AG20443 (cell line): ENCODE data around the gene GARS1.
"Not testable (repeated sequence)": the region's sequence is repeated elsewhere in the genome, so short reads cannot be mapped to it uniquely, and the experiment has no call there.

Experiments used
- DNase-seq: peaks from one replicate; pipeline ENCODE4 v3.0.0; 2012; ENCODE audit warnings: low spot score, mixed read lengths

GARS1 gene

DNA sequence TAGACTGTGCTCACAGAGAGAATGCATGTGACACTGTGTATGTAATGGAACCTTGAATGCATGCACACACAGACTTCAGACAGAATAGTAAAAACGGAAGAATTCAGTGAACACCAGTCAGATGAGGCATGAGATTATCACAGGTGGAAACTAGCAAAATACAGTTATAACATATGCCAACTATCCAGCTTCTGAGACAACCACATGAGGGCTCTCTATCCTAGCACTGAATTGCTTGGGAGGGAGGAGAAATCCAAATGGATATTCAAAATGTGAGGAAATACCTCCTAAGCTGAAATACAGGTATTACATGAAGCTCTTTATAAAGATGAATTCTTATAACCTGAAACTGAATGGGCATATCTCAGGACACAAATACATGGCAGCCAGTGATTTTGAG lies 30.6 kb downstream of the GARS1 start:
- no peak for DNase-seq

- DNase-seq: no peak
Measured at GRCh38 chr7:30627026-30627425, 32.3 kb downstream of the GARS1 start.

DNA sequence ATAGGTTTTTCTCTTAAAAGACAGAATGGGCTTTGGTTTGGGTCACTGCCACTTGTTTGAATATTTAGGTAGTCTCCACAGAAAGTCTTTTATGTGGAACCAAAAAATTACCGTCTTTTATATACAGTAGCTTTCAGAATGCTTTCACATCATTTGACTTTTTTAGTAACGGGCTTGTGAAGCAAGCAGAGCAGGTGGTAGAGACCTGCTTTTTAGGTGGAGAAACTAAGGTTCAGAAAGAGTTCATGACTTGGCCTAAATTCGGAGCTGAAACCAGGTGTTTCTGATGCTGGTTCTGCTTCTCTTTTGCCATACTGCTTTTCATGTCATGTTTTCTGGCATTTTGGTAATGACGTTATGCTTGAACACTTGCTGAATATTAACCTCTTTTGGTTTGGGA lies 36.3 kb downstream of the GARS1 start:
- no peak for DNase-seq

GRCh38 chr7:30633223-30633622 lies 38.5 kb downstream of the GARS1 start:
- DNase-seq: no peak

- DNase-seq: no peak
Measured at GRCh38 chr7:30634193-30634626, 39.5 kb downstream of the GARS1 start.

GRCh38 chr7:30634634-30635201 lies 40.0 kb downstream of the GARS1 start:
- DNase-seq: no peak

GRCh38 chr7:30635798-30636197 lies 41.1 kb downstream of the GARS1 start:
- no peak for DNase-seq

DNA sequence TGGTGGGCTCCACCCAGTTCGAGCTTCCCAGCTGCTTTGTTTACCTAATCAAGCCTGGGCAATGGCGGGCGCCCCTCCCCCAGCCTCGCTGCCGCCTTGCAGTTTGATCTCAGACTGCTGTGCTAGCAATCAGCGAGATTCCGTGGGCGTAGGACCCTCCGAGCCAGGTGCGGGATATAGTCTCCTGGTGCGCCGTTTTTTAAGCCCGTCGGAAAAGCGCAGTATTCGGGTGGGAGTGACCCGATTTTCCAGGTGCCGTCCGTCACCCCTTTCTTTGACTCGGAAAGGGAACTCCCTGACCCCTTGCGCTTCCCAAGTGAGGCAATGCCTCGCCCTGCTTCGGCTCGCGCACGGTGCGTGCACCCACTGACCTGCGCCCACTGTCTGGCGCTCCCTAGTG lies 47.6 kb downstream of the GARS1 start:
- DNase-seq: not testable (repeated sequence)

DNA sequence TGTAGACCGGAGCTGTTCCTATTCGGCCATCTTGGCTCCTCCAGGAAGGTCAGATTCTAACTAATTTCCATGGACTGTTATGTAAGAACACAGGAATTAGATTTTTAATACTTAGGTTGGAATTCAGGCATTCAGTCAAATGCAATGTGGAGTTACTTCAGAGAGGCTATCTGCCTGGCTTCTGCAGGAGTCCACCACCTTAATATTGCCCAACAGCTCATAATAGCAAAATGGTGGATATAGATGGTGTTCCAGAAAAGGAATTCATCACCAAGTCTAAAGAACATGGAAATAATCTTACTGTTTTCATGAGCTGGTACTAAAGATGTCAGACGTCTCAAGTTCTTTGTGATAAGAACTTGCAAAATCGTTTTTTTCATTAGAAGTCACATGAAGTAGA lies 48.1 kb downstream of the GARS1 start:
- DNase-seq: no peak

DNA sequence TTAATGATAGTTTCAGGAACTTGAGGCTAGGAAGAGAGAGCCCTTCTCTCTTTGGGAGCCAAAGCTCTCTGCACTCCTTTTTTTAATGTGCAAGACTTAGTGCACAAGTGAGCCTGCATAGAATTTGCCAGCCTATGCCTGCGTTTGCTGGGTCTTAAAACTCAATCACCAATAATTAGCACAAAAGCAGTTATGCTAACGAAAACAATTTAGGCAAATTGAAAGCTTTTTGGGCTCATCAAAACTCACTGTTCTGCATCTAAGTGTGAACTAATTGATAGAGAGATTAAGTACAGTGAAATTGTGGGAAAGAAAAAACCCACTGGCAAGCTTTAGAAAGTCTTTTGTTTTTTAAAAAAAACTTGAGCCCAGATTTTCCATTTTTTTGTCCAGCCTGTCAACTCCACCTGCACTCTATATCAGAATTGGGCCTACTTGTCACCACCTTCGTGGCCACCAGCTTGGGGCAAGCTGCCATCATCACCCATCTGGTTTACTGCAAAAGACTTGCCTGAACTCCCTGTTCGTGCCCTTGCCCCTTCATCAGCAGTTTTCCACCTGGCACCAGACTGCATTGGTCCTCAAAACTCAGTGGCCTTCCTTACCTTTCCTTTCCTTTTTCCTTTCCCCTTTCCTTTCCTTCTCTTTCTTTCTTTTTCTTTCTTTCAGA lies 49.7 kb downstream of the GARS1 start:
- no peak for DNase-seq

GRCh38 chr7:30645661-30646060 lies 51.0 kb downstream of the GARS1 start:
- DNase-seq: no peak

DNA sequence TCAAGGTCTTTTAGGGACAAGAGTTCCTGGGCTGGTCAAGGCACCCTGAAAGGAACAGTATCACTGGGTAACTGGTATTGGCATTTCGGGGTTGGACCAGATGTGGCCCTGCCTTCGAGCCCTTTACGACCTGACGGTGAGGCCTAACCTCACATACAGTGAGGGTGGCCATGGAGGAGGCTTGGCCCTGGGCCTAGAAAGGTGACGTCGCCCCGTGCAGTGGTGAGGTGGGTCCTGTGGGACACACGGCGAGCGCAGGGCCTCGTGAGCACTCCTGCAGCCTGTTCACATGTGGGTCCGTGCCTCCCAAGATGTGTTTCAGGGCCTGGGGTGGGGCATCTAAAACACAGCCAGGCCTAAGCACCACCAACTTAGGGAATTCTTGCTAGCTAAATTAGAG lies 51.5 kb downstream of the GARS1 start:
- no peak for DNase-seq

- no peak for DNase-seq
Measured at GRCh38 chr7:30647589-30648364, 53.1 kb downstream of the GARS1 start.

- DNase-seq: no peak
Measured at GRCh38 chr7:30648744-30649540, 54.3 kb downstream of the GARS1 start.

- no peak for DNase-seq
Measured at GRCh38 chr7:30649717-30650420, 55.2 kb downstream of the GARS1 start.

- DNase-seq: no peak
Measured at GRCh38 chr7:30650421-30650808, 55.7 kb downstream of the GARS1 start.

GRCh38 chr7:30652132-30652531 lies 57.5 kb downstream of the GARS1 start:
- no peak for DNase-seq

DNA sequence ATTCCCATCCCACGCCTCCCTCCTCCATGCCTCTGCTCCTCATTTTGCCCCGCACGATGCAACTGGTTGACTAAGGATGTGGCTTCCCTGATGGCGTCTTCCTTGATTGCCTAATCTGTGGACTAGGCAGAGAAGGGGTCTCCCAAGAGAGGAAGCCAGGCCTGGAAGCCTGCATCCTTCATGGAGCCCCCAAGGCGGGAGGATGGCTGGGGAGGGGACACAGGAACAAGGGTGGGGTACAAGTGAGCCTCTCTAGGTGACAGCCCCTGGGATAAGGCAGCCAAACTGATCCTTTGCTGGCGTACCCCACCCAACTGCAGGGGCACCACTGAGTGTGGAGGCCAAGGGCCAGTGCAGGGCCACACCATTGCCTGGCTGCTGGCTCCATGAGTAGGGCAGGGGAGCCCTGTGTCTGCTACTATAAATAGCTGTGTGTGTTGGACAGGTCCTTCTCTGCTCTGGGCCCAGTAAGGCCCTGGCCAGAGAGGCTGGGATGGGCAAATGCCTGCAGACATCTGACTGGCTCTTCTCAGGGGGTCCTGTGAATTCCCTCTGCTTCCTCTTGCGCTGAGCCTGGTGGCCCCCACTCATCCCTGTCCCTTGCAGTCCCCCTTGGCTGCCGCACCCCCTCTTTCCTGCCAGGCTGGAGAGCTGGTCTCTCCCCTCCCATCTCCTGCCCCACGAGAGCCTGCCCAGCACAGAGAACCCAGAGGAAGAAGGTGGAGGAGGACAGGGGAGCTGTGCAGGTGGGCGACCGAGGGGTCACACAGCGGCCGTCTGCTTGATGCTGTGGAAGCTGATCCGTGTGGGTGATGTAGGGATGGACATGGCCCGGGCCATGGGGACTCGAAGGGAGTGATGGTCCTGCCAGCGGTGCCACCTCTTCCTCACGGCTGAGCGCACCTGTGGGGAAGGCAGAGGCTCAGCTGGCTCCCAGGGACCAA lies 58.3 kb downstream of the GARS1 start:
- no peak for DNase-seq

GRCh38 chr7:30654296-30655090 lies 59.8 kb downstream of the GARS1 start:
- DNase-seq: no peak
